NB4 (cell line): ENCODE measurements around the gene UMAD1.

Experiments used
- DNase-seq: peaks from one replicate; pipeline ENCODE4 v3.0.0; 2010; ENCODE audit warnings: low read depth
- H3K4me3 ChIP-seq: one replicate; pipeline ENCODE4 v1.5.1; 2011; ENCODE audit warnings: mild to moderate bottlenecking, low read depth, low read length, moderate library complexity
- CTCF ChIP-seq: IDR thresholded peaks from one replicate; pipeline ENCODE4 v1.5.1; 2012; ENCODE audit warnings: low read depth, low read length
- MYC ChIP-seq: IDR thresholded peaks from 2 replicates; pipeline ENCODE4 v1.6.1; 2011; ENCODE audit warnings: low read depth, low read length
- POLR2A ChIP-seq: IDR thresholded peaks from 2 replicates; pipeline ENCODE4 v1.6.1; 2011; ENCODE audit warnings: mild to moderate bottlenecking; ENCODE audit not compliant: insufficient read length; ENCODE audit errors: extremely low read depth
- TF ChIP-seq, protein P1 (sequence below): IDR thresholded peaks from 2 replicates; pipeline ENCODE4 v1.6.1; 2011; ENCODE audit warnings: low read depth, low read length

Gene UMAD1

DNA sequence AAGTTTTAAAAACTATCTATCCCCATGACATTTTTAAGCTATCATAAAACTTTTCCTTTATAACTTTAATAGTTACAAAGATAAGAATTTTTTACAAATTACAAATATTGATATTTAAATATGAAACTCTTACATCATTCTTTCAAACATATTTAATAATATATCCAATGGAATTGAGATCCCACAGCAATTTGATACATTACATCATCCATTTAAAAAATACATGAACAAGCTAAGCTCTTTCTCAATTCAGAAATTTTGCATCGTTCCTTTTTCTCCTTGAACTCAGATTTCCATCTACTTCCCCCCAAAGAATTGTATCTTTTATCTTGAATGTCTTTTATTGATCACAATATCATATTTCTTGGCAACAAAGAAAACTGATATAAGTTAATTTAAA lies 209.6 kb downstream of the UMAD1 start:
- TF ChIP-seq MYC = no peak
- TF ChIP-seq CTCF = no peak
- TF ChIP-seq, protein P1, sequence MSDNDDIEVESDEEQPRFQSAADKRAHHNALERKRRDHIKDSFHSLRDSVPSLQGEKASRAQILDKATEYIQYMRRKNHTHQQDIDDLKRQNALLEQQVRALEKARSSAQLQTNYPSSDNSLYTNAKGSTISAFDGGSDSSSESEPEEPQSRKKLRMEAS = no peak
- no peak for TF ChIP-seq POLR2A
- DNase-seq = no peak
- H3K4me3 ChIP-seq = no peak overlapping the region

- TF ChIP-seq MYC (no peak), CTCF (no peak)
- peak; percentile 76 for DNase-seq
- H3K4me3 ChIP-seq = no peak overlapping the region
These were observed 210.8 kb downstream of the UMAD1 start for GRCh38 chr7:7851381-7851780.

GRCh38 chr7:7851991-7852390 lies 211.4 kb downstream of the UMAD1 start:
- H3K4me3 ChIP-seq = no peak overlapping the region
- TF ChIP-seq POLR2A = no peak
- TF ChIP-seq MYC = no peak
- TF ChIP-seq CTCF = no peak
- TF ChIP-seq, protein P1 = no peak
- DNase-seq = no peak

GRCh38 chr7:7857143-7857583 lies 216.6 kb downstream of the UMAD1 start:
- TF ChIP-seq CTCF = no peak
- no peak for TF ChIP-seq MYC
- TF ChIP-seq, protein P1 = no peak
- TF ChIP-seq POLR2A = no peak
- no peak overlapping the region for H3K4me3 ChIP-seq
- peak; percentile 77 for DNase-seq

GRCh38 chr7:7858559-7858958 lies 218.0 kb downstream of the UMAD1 start:
- H3K4me3 ChIP-seq = no peak overlapping the region
- DNase-seq = no peak
- TF ChIP-seq POLR2A (no peak), MYC (no peak), CTCF (no peak)
- TF ChIP-seq, protein P1 = no peak

GRCh38 chr7:7859411-7859810 lies 218.9 kb downstream of the UMAD1 start:
- no peak overlapping the region for H3K4me3 ChIP-seq
- DNase-seq = no peak
- TF ChIP-seq POLR2A (no peak), MYC (no peak), CTCF (no peak)
- TF ChIP-seq, protein P1 = no peak
